NCI-H69 (cell line): ENCODE results near the gene COL9A3.

Source experiments
- DNase-seq: peaks from one replicate; lab custom pipeline; 2025; lab: John Stamatoyannopoulos, UW

Gene COL9A3

GRCh38 chr20:62811320-62811719 lies 5.5 kb upstream of the COL9A3 start:
- DNase-seq, result no peak

DNA sequence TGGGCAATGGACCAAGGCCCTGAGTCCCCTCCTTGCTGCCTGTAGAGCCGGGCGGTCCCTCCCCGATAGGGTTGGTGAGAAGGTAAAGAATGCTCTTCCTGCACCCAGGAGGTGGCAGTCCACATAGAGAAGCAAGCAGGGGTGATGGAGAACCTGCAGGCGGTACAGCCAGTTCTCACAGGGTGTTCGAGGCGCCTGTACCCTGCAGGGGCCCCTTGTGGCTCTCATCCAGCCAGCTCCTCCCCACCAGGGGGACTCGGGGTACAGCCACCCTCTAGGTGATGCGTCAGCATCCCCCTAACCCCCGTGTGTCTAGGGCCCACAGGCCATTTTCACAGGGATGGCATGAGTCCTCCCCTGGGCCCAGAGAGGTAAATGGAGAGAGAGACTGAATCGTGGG lies 5.1 kb upstream of the COL9A3 start:
- DNase-seq, result no peak

- DNase-seq, result no peak
These were observed 4.5 kb upstream of the COL9A3 start for GRCh38 chr20:62812181-62812906.

- no peak for DNase-seq
These were observed 4.0 kb upstream of the COL9A3 start for GRCh38 chr20:62812907-62813200.

- no peak for DNase-seq
These were observed 3.3 kb upstream of the COL9A3 start for GRCh38 chr20:62813588-62813987.

DNA sequence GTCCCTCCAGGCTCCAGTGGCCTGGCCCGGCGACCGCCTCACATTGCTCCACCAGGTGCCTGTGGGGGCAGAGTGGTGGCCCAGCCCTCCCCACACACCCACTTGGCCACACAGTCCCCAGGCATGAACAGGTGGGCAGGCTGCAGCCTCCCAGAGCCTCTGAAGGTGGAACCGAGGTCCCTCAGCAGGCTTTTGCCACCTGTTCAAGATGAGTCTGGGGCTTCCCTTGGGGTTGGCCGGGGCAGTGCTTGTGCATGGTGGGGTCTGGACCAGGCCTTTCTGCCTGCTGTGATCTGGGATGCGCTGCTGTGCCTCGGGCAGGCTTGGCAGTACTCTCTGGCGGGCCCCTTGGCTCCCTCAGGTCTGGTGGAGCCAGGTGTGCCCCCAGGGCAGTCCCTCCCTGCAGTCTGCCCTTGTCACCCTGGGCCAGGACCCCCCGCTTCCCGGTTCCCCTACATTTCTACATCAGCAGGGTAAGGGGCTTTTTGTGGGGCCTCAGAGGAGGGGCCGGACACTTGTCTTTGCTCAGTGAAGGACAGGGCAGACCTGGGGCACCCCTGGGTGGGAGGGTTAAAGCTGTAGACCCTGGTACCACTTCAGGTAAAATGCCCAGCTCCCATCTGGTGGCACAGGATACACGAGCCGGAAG lies 2.7 kb upstream of the COL9A3 start:
- no peak for DNase-seq

DNA sequence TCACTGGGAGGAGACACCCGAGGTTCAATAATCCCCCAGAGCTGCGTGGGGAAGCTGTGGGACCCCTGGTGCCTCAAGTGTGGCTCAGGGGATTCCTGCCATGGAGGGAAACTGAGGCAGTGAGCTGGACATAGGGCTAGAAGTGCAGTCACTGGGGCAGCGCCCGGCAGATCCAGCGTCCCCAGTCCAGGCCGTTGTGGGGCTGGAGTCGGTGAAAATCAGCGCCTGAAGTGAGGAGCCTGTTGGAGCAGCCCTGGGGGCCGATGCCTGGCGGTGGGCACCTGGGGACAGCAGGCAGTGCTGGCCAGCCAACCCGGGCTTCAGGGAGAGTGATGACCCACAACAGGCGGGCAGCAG lies 2.2 kb upstream of the COL9A3 start:
- DNase-seq, result no peak

DNA sequence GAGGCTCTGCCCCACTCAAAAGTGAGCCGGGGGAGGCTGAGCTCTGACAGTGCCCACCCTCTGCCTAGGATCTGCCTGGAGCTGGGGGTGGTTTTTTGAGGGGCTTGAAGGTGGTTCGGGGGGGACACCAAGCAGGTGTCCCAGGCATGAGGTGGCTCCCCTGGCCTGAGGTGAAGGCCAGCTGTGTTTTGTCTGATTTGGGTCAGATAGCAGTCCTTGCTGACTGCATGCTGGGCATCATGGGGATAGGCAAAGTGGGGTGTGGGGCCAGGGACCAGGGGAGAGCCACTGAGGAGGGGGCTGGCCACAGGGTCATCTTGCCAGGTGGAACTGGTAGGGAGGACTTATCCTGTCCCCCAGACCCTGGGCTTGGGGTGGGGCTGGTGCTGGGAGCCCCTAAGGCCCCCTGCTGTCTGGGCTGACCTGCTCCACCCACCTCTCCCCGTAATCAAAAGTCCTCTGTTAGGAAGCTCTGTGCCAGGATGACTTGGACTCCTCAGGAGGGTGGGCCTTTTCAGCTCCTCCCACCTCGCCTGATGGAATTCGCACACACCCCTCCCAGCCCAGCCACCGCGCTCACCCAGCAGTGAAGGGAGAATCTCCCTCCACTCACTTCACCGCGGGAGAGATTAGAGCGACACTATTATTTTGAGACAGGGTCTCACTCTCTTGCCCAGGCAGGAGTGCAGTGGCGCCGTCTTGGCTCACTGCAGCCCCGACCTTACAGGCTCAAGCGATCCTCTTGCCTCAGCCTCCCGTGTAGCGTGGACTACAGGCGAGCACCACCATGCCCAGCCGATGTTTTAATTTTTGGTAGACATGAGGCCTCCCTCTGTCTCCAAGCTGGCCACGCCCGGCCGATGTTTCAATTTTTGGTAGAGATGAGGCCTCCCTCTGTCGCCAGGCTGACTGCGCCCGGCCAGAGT lies 1.5 kb upstream of the COL9A3 start:
- DNase-seq, result no peak

- peak; percentile 30 for DNase-seq
These were observed 593 bp upstream of the COL9A3 start for GRCh38 chr20:62816031-62816883.

DNA sequence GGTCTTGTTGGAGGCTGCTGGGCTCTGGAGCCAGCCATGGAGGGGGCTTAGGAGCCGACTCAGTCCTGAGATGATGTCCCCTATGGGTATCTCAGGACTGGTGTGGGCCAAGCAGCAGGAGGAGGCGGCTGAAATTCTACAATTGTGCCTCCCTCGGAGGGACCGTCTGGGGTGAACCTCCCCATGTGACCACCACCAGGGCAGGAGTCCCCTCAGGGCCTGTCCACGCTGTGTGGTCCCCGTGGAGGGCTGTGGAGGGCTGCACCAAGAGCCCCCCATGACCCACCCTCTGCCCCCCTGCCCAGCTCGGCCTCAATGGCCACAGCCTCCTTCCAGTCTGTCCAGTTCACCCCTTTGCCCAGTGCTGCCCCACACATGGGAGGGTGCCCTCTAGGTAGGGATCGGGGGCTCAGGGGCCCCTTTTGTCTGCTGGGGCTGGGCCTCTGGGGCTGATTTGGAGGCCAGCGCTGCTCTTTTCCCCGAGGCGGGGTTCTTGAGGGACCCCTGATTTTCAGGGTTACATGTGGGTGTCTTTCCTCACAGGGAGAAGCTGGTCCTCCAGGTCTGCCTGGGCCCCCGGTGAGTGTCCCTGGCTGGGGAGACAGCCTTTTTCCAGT lies 1.2 kb downstream of the COL9A3 start:
- no peak for DNase-seq

GRCh38 chr20:62818592-62819493 lies 2.0 kb downstream of the COL9A3 start:
- peak; percentile 61 for DNase-seq

GRCh38 chr20:62819494-62820174 lies 2.8 kb downstream of the COL9A3 start:
- DNase-seq, result peak; percentile 49

GRCh38 chr20:62820208-62820961 lies 3.5 kb downstream of the COL9A3 start:
- DNase-seq, result peak; percentile 19

- no peak for DNase-seq
These were observed 4.3 kb downstream of the COL9A3 start for GRCh38 chr20:62820962-62821725.

GRCh38 chr20:62821726-62822210 lies 4.9 kb downstream of the COL9A3 start:
- no peak for DNase-seq

GRCh38 chr20:62822239-62822787 lies 5.5 kb downstream of the COL9A3 start:
- no peak for DNase-seq

- peak; percentile 71 for DNase-seq
These were observed 6.2 kb downstream of the COL9A3 start for GRCh38 chr20:62822788-62823651.
